GM04504 (cell line): ENCODE data around the gene FXN.
A peak's percentile ranks its signal among the peaks of the same experiment; 100 is the strongest.
"Not testable (repeated sequence)": the region's sequence is repeated elsewhere in the genome, so short reads cannot be mapped to it uniquely, and the experiment has no call there.

Experiments
- DNase-seq: peaks from one replicate; pipeline ENCODE4 v3.0.0-alpha.2; 2012; ENCODE audit warnings: low read depth

The FXN gene

DNA sequence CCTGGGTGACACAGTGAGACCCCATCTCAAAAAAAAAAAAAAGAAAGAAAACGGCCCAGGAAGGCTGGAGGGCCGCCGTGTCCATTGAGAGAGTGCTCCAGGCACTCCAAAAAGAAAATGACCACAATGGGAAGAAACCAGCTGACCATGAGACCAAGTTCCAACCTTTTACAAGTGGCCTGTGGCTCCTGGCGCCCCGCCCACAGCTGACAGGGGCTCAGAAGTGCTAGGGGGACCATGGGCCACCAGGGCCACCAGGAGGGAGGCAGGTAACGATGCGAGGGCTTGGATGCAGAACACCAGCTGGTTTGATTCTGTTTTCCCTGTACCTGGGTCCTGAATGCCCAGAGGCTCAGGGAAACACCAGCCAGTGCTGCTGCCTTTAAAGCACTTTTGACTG lies 34.6 kb downstream of the FXN start:
- no peak for DNase-seq

DNA sequence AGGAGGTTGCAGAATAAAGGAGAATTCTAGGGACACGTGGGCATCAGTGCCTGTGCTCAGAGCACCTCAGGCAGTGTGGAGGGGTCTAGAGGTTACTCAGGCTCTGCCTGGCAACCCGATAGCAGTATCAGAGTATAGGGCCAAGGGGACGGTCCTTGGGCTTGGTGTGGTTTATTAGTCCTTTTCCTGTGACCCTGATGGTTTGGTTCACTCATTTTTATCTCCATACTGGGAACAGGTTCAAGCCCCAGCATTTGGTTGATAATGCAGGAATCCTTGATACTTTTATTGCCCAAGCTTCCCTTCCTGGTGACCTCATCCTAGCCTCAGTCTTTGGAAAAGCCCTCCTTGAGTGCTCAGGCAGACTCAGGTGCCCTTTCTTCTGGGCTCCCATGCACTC lies 35.5 kb downstream of the FXN start:
- DNase-seq: no peak

DNA sequence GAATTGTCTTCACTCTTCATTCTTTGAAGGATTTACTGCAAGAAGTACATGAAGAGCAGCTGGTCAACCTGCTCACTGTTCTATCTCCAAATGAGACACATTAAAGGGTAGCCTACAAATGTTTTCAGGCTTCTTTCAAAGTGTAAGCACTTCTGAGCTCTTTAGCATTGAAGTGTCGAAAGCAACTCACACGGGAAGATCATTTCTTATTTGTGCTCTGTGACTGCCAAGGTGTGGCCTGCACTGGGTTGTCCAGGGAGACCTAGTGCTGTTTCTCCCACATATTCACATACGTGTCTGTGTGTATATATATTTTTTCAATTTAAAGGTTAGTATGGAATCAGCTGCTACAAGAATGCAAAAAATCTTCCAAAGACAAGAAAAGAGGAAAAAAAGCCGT lies 37.6 kb downstream of the FXN start:
- DNase-seq: no peak

DNA sequence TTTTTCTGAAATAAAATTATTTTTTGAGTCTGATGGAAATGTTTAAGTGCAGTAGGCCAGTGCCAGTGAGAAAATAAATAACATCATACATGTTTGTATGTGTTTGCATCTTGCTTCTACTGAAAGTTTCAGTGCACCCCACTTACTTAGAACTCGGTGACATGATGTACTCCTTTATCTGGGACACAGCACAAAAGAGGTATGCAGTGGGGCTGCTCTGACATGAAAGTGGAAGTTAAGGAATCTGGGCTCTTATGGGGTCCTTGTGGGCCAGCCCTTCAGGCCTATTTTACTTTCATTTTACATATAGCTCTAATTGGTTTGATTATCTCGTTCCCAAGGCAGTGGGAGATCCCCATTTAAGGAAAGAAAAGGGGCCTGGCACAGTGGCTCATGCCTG lies 39.2 kb downstream of the FXN start:
- DNase-seq: no peak

DNA sequence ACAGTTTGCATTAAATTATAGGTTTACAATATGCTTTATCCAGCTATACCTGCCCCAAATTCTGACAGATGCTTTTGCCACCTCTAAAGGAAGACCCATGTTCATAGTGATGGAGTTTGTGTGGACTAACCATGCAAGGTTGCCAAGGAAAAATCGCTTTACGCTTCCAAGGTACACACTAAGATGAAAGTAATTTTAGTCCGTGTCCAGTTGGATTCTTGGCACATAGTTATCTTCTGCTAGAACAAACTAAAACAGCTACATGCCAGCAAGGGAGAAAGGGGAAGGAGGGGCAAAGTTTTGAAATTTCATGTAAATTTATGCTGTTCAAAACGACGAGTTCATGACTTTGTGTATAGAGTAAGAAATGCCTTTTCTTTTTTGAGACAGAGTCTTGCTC lies 41.0 kb downstream of the FXN start:
- no peak for DNase-seq

DNA sequence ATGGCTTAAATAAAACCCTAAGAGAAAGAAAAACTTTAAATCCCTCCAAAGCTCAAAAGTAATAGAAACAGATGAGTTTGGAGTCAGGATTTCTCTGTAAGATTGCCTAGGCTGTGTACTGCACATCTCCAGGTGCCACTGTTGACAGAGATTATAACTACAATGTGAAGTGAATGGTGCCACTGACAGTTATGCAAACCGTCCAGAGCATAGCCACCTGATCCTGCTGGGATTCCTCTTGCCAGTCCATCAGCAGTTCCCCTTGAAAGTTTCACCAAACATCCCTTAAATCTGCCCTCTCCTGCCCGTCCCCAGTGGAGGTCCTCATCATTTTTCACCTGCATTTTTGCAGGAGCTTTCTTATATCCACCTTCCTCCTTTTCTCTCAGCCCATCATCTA lies 42.5 kb downstream of the FXN start:
- DNase-seq: no peak

DNA sequence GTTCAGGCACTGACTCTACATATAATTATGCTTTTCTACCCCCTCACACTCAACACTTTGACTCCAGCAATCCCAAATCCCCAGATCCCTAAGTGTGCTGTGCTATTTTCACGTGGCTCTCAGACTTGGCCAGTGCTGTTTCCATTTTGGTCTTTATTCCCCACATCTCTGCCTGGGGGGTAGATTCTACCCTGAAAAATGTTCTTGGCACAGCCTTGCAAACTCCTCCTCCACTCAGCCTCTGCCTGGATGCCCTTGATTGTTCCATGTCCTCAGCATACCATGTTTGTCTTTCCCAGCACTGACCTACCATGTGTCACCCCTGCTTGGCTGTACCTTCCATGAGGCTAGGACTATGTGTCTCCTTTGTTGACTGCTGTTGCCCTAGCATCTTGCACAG lies 43.0 kb downstream of the FXN start:
- no peak for DNase-seq

DNA sequence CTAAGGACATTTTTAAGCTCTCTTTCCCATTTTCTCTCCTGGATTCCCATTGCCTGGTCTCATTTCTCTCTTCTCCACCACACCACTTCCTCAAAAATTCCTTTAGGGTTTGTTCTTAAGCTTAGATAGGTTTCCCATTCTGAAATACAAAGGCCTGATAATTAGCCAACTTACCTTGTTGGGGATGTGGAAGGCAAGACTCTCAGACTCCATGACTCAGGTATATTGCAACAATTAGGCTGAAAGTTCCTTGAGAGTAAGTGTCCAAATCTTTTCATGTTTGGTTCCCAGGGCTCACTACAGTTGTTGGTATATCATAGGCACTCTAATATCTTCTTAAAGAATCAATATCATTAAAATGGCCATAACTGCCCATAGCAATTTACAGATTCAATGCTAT lies 43.6 kb downstream of the FXN start:
- DNase-seq: no peak

DNA sequence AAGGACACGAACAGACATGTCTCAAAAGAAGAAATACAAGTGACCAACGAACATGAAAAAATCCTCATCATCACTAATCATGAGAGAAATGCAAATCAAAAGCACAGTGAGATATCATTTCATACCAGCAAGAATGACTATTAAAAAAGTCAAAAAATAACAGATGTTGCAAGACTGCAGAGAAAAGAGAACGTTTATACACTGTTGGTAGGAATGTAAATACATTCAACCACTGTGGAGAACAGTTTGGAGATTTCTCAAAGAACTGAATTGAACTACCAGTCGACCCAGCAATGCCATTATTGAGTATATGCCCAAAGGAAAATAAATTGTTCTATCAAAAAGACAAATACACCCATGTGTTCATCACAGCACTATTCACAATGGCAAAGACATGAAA lies 45.7 kb downstream of the FXN start:
- DNase-seq: no peak

DNA sequence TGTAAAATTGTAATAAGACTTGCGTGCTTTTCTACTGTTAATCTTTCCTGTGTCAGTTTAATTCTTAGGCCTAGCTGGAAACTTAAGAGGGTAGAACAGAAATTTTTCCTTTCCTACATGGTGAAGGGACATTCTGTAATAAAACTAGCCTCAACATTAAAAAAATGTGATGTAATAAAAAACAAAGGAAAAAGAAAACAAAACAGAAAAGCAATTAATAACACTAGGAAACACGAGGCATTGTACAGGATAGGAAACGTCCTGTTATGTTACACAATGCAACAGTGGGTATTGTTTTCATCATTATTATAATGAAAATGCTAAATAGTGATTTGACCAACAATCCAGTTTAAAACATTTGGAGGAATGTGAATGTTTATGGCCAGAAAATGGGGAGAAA lies 47.8 kb downstream of the FXN start:
- no peak for DNase-seq

DNA sequence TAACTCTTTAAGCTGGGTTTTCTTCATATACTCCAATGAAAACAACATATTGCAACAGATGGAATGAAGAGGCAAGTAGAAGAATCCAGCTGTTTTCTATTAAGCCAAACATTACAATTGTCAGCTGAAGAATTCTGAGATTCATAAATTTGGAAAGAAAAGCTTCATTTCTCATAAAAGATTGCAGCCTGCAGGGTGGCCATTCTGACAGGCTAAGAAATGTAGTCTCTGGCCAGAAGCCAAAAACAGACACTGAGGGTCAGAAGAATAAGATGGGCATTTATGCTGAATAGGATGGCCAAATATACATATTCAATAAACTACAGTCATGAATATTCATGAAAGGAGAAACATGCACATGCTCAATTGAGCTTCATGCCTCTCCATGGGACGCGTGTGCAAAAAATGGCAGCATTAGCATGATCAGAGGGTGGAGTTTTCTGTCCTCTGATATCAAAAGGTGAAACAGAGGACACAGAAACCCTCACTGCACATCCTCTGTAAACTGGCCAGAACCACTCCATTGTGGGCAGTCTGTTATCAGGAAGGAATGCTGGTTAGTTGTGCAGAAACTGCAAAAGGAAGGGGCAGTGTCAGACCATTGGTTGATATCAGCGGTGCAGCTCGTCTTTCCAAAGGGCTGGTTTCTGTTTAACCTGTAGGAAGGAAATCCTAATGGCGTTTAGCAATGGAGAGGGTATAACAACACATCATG lies 50.2 kb downstream of the FXN start:
- peak; percentile 46 for DNase-seq

DNA sequence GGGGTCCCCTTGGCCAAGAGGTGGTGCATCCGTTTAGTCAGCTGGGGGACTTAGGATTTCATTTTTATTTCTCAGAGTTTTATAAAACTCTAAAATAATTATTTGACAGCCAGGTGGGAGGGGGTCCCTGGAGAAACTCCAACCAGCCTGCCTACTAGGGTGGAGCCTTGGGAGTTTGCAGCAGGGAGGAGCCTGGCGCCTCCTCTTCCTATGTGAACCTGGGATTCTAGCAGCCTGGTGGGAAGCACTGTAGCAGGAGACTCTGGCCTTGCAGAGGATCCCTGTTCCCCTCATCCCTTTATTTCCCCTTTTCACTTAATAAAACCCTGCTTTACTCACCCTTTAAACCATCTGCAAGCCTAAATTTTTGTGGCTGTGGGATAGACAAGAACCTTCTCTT lies 50.8 kb downstream of the FXN start:
- no peak for DNase-seq

DNA sequence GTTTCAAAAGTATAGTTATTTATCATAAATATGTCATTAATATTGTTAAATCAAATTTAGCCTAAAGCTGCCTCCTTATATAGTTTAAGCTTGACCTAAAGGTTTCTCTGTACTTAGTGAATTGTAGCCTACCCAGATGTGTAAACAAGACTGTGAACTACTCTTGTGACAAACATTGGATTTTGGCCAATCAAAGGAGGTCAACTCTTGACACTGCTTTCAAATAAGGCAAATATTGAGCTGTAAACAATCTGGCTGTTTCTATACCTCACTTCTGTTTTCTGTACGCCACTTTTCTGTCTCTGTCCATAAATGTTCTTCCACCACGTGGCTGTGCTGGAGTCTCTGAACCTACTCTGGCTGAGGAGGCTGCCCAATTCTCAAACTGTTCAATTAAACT lies 51.2 kb downstream of the FXN start:
- no peak for DNase-seq

DNA sequence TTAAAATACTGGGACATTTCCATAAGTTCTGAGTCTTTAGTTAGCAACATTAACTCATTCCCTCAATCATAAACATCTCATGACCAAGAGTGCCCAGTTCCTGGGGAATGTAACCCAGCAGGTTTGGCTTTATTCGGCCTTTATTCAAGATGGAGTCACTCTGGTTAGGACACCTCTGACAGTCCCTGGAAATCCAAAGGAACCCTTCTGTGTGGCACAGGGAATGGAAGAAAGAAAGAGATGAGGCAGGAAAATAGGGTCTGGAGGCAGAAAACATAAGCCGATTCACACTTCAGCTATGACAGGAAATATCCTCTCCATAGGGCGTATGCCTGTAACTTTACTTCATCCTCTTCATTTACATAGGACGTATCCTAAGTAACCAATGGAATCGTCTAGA lies 53.5 kb downstream of the FXN start:
- no peak for DNase-seq

DNA sequence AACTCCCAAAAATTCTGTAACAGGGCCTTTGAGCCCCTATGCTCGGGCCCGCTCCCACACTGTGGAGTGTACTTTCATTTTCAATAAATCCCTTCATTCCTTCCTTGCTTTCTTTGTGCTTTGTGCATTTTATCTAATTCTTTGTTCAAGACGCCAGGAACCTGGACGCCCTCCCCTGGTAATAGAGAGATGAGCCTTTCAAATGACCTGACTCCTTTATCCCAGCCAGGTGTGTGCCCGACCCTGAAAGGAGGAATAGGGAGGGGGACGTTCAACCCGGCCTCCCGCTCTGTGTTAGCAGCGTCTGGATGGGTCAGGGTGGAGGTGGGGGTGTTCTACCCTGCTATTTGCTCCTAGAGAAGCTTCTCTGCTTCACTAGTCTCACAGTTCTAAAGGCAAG lies 53.9 kb downstream of the FXN start:
- DNase-seq: no peak

DNA sequence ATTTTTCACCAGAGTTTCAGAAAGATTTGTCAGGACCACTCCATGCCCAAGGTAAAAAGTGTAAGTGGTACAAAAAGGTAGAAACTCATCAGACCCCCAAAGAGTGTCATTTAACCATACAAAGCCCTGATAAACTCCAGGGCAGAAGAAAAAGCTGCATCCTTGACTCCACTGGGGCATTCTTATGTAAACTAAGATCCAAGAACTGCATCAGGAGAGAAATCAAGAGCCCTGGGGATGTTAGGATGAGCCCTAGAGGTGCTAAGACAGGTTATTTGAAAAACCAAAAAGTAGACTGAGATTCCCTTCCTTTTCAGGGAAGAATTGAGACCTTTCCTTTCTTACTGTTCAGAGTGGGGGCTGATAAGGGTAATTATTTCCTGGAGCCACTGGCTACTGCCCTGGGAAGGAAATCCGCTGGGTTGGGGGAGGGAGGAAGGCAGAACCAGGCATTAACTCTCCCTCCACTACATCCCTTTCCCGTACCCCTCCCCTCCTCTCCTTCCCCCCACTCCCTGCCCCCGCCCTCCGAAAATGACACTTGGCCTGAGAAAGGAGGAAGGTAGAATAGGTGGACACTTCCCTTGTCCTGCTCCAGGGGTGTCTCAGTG lies 54.7 kb downstream of the FXN start:
- no peak for DNase-seq

DNA sequence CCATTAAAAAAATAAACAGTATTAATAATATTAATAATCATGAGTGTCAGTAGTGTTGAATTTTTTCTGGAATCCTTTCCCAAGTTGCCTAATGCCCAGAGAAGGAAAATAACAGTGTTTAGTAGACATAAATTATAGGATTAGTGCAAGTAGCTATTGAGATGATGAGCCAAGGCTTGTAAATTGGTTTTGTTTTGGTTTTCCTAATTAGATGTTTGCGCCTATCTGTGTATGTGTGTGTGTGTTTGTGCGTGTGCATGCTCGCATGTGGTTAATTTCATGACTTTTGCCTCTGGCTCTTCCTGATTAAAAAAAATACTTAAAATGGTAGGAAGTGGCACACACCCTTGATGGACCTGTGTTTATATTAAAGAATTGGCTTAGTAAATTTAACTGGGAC lies 55.4 kb downstream of the FXN start:
- DNase-seq: no peak

DNA sequence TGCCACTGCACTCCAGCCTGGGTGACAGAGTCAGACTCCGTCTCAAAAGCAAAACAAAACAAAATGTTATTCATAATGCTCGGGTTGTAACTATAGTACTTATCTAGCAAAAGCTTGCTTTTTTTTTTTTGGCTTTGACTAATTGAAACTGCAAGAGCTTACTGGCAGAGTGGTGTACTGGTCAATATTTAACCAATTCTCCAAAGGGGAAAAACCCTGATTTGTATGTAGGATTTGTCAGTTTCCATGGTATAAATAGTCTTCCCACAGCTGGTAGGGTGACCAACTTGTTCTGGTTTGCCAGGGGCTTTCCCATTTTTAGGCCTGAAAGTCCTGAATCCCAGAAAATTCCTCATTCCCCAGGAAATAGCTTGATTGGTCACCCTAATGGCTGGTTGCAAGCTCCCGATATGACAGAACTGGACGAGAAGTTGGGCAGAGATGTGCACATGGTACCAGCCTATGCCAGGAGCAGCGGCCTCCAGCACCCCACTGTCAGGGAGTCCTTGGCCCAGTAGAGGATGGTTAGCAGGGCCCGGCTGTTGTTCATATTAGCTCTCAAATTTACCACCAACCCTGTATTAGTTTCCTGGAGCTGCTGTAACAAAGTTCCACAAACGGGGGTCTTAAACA lies 58.0 kb downstream of the FXN start:
- no peak for DNase-seq

DNA sequence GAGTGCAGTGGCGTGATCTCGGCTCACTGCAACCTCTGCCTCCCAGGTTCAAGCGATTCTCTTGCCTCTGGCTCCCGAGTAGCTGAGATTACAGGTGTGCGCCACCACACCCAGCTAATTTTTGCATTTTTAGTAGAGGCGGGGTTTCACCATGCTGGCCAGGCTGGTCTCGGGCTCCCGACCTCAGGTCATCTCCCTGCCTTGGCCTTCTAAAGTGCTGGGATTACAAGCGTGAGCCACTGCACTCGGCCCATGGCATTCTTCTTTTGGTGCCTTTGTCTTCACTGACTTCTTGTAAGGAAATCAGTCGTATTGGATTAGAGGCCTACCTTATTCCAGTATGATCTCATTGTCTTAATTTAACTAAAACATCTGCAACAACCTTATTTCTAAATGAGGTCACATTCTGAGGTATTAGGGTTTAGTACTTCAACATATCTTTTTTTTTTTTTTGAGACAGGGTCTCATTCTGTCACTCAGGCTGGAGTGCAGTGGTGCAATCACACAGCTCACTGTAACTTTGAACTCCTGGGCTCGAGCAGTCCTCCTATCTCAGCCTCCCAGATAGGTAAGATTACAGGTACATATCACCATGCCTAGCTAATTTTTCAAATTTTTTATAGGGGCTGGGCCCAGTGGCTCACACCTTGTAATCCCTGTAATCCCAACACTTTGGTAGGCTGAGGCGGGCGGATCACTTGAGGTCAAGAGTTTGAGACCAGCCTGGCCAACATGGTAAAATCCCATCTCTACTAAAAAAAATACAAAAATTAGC lies 59.0 kb downstream of the FXN start:
- not testable (repeated sequence) for DNase-seq

DNA sequence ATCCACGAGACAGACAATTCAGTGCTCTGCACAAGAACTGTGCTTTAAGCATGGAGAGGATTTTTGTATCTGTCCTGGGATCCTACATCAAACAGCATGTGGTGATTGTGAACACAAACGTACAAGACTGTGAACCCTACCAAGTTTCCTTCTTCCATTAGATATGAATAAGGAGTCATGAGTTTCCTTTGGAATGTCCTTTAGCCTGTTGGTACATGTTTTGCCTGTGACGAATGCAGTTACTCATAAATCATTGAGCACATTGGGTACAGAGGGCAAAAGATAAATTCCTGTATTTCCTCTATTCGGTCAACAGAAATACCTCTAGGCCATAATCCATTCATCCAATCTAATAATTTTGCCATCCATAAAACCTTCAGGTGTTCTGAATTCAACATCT lies 61.5 kb downstream of the FXN start:
- DNase-seq: no peak

DNA sequence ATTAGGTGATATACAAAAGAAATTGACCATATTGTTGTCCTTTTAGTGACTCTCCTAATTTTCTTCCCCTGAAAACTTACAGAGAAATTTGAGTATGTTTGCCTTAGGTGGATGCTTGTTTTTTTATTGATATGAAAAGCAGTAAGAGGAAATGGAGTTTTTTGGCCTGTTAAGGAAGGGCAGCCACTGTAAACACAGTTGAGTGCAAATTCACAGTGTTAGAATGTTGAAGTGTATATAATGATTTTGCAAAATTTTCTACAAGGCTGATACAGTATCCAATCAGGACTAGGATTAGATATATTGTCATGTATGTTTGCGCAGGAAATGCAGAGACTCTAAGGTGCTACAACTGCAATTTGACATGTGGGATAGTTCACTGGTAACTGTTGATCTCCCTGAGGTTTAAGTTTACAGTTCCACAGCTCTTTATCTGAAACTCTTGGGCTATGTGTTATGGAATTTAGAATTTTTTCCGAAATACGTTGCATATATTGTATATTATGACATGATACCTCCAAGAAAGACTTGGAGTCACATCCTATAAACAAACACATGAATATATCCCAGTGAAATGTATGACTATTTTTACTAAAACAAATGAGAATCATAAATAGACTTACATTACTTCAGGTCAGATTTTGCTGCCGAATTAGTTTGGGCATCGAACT lies 62.5 kb downstream of the FXN start:
- no peak for DNase-seq

DNA sequence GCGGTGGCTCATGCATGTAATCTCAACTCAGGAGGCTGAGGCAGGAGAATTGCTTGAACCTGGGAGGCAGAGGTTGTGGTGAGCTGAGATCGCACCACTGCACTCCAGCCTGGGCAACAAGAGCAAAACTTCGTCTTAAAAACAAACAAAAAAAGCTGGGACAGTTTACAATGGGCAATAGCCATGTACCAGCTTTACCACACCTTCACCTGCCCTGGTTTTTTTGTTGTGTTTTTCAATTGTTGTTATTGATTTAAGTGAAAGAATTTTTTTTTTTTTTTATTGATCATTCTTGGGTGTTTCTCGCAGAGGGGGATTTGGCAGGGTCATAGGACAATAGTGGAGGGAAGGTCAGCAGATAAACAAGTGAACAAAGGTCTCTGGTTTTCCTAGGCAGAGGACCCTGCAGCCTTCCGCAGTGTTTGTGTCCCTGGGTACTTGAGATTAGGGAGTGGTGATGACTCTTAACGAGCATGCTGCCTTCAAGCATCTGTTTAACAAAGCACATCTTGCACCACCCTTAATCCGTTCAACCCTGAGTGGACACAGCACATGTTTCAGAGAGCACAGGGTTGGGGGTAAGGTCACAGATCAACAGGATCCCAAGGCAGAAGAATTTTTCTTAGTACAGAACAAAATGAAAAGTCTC lies 67.9 kb downstream of the FXN start:
- not testable (repeated sequence) for DNase-seq
